H1 (cell line): Measurements from ENCODE around the gene NDUFA7.

ENCODE experiments used
- BACH1 ChIP-seq: IDR thresholded peaks from 2 replicates; pipeline ENCODE4 v1.6.1; 2012; ENCODE audit warnings: low read length, improper control_type of control experiment
- CHD1 ChIP-seq: IDR thresholded peaks from 2 replicates; pipeline ENCODE4 v1.6.1; 2012; ENCODE audit warnings: low read depth, low read length, improper control_type of control experiment
- EGR1 ChIP-seq: IDR thresholded peaks from 2 replicates; pipeline ENCODE4 v1.6.1; 2011; ENCODE audit warnings: low read depth, low read length, borderline replicate concordance
- EP300 ChIP-seq, 2 experiments: IDR thresholded peaks; 1 replicate in 1 of 2; 2 replicates in 1 of 2; pipeline ENCODE4 v1.6.1; 2011 to 2012; ENCODE audit warnings: low read depth in 2 of 2, low read length in 2 of 2, mild to moderate bottlenecking in 2 of 2, borderline replicate concordance in 1 of 2, inconsistent platforms in 1 of 2, moderate library complexity in 1 of 2
- JUN ChIP-seq: IDR thresholded peaks from 2 replicates; pipeline ENCODE4 v1.6.1; 2011; ENCODE audit warnings: low read depth, mild to moderate bottlenecking, improper control_type of control experiment, low read length
- PHF8 ChIP-seq: fragments of 200-600 bp; sonication (generic); conservative IDR thresholded peaks from 2 replicates; pipeline ENCODE4 v1.7.1; 2012; ENCODE audit warnings: low read depth, mild to moderate bottlenecking, inconsistent platforms, low read length, moderate library complexity
- POLR2A ChIP-seq, 2 experiments: IDR thresholded peaks; 1 replicate in 1 of 2; 2 replicates in 1 of 2; pipeline ENCODE4 v1.6.1; 2011; ENCODE audit warnings: low read depth in 2 of 2, low read length in 2 of 2, mild to moderate bottlenecking in 2 of 2; ENCODE audit errors: control extremely low read depth in 1 of 2
- RAD21 ChIP-seq, 2 experiments: IDR thresholded peaks in 1 of 2; conservative IDR thresholded peaks in 1 of 2; 2 replicates each; pipeline ENCODE4 v1.6.1; 2011; ENCODE audit warnings: low read depth in 2 of 2, low read length in 2 of 2, improper control_type of control experiment in 1 of 2, inconsistent platforms in 1 of 2, mild to moderate bottlenecking in 1 of 2, moderate library complexity in 1 of 2
- RBBP5 ChIP-seq: IDR thresholded peaks from 2 replicates; pipeline ENCODE4 v1.7.1; 2012; ENCODE audit warnings: low read depth, mild to moderate bottlenecking, inconsistent platforms, low read length, moderate library complexity, borderline replicate concordance
- SIN3A ChIP-seq, 2 experiments: IDR thresholded peaks in 1 of 2; conservative IDR thresholded peaks in 1 of 2; 2 replicates each; pipeline ENCODE4 v1.6.1; 2011 to 2012; ENCODE audit warnings: low read length in 2 of 2, improper control_type of control experiment in 1 of 2, low read depth in 1 of 2, mild to moderate bottlenecking in 1 of 2
- TAF1 ChIP-seq: IDR thresholded peaks from 2 replicates; pipeline ENCODE4 v1.6.1; 2011; ENCODE audit warnings: mild to moderate bottlenecking, low read depth, low read length
- TF ChIP-seq, protein P1 (sequence below): IDR thresholded peaks from 2 replicates; pipeline ENCODE4 v1.6.1; 2011; ENCODE audit warnings: low read depth, mild to moderate bottlenecking, low read length; ENCODE audit not compliant: insufficient read depth
- TF ChIP-seq, protein P2 (sequence below), 3 experiments: IDR thresholded peaks; 1 replicate in 2 of 3; 2 replicates in 1 of 3; pipeline versions ENCODE4 v1.5.1 to v1.6.1; 2011; ENCODE audit warnings: low read length in 3 of 3, mild to moderate bottlenecking in 3 of 3, inconsistent platforms in 2 of 3, low read depth in 1 of 3, moderate library complexity in 1 of 3; ENCODE audit not compliant: insufficient read depth in 1 of 3; ENCODE audit errors: control extremely low read depth in 1 of 3

DNA sequence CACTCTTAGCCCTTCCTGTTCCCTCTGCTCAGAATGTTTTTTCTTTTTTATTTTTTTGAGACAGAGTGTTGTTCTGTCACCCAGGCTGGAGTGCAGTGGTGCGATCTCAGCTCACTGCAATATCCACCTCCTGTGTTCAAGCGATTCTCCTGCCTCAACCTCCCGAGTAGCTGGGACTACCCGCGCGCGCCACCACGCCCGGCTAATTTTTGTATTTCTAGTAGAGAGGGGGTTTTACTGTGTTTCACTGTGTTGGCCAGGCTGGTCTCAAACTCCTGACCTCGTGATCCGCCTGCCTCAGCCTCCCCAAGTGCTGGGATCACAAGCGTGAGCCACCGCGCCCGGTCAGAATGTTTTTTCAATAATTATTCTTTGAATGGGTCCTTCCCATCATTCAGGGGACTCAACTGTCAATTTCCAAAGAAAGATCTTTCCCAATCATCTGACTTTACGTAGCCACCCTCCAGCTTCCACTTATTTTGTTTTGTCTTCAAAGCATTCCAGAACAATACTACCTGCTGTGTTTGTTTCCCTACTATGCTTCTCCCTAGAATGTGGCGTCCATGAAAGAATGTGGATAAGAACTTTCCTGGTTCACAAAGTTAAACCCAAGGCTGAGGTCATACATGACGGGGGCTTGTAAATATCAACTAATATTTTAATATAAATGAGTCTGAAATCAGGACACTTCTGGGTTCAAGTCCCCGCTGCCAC, 1.2 kb downstream of the NDUFA7 start:
- TF ChIP-seq CHD1 (no peak), POLR2A (IDR thresholded peaks at IDR 0.05; ENCODE audit: control extremely low read depth in 1 of 2, low read depth in 2 of 2, low read length in 2 of 2) (no peak), RAD21 (IDR thresholded peaks at IDR 0.05 in 1 of 2, conservative IDR thresholded peaks at IDR 0.05 in 1 of 2; ENCODE audit: low read depth in 2 of 2, low read length in 2 of 2) (no peak), EP300 (IDR thresholded peaks at IDR 0.05; ENCODE audit: borderline replicate concordance in 1 of 2, low read depth in 2 of 2, low read length in 2 of 2) (no peak), PHF8 (no peak), EGR1 (no peak), TAF1 (no peak), RBBP5 (no peak), BACH1 (no peak), JUN (no peak), SIN3A (conservative IDR thresholded peaks at IDR 0.05 in 1 of 2, IDR thresholded peaks at IDR 0.05 in 1 of 2; ENCODE audit: low read depth in 1 of 2, low read length in 2 of 2) (no peak)
- TF ChIP-seq, protein P1, sequence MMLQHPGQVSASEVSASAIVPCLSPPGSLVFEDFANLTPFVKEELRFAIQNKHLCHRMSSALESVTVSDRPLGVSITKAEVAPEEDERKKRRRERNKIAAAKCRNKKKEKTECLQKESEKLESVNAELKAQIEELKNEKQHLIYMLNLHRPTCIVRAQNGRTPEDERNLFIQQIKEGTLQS: no peak
- TF ChIP-seq, protein P2, sequence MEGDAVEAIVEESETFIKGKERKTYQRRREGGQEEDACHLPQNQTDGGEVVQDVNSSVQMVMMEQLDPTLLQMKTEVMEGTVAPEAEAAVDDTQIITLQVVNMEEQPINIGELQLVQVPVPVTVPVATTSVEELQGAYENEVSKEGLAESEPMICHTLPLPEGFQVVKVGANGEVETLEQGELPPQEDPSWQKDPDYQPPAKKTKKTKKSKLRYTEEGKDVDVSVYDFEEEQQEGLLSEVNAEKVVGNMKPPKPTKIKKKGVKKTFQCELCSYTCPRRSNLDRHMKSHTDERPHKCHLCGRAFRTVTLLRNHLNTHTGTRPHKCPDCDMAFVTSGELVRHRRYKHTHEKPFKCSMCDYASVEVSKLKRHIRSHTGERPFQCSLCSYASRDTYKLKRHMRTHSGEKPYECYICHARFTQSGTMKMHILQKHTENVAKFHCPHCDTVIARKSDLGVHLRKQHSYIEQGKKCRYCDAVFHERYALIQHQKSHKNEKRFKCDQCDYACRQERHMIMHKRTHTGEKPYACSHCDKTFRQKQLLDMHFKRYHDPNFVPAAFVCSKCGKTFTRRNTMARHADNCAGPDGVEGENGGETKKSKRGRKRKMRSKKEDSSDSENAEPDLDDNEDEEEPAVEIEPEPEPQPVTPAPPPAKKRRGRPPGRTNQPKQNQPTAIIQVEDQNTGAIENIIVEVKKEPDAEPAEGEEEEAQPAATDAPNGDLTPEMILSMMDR (IDR thresholded peaks at IDR 0.05; ENCODE audit: control extremely low read depth in 1 of 3, insufficient read depth in 1 of 3, low read depth in 1 of 3, low read length in 3 of 3): no peak
